ENCODE data around the gene DENND4B. TPM values are rescaled to one million over a fixed set of nuclear protein-coding genes. Genes with fewer than 3 reads are reported as not detected.

DENND4B gene
- total RNA-seq, 1 experiment from 2014 or later: 66.6 TPM

GRCh38 chr1:153936011-153936802, 10.3 kb downstream of the DENND4B start:
- Histone ChIP-seq H3K4me3 (ENCODE audit: low read depth, low read length, poor library complexity, severe bottlenecking) (no peak overlapping the region), H3K36me3 (ENCODE audit: insufficient read depth, low read length, poor library complexity, severe bottlenecking) (peaks cover 19% of the 10 kb centered on the region), H3K9me3 (ENCODE audit: low read depth, low read length, poor library complexity, severe bottlenecking) (no peaks in the 10 kb centered on the region), H3K4me1 (ENCODE audit: insufficient read depth, low read length, poor library complexity, severe bottlenecking) (no peaks in the 10 kb centered on the region), H3K27me3 (replicated peaks; ENCODE audit: insufficient read depth, low read depth, low read length, poor library complexity) (no peaks in the 10 kb centered on the region), H3K27ac (ENCODE audit: low read depth, low read length, poor library complexity, severe bottlenecking) (no peak overlapping the region)
- intact Hi-C loops (cut with micrococcal nuclease; ENCODE audit: unreplicated experiment): no loop called here
- BruUV-seq (replicated peaks): no TSS peak
- POLR2A ChIA-PET (ENCODE audit: low non-redundant PET): no interaction called here
- no peak for DNase-seq (ENCODE audit: low spot score)
- TF ChIP-seq EZH2 (IDR thresholded peaks at IDR 0.05; ENCODE audit: borderline replicate concordance, low read depth, low read length, poor library complexity, severe bottlenecking) (no peak), CTCF (conservative IDR thresholded peaks at IDR 0.05; ENCODE audit: low read depth, low read length) (no peak)
- CTCF ChIA-PET: no interaction called here

- no peaks in the 10 kb centered on the region for H3K27me3 ChIP-seq (replicated peaks; ENCODE audit: insufficient read depth, low read depth, low read length, poor library complexity)
- CTCF ChIA-PET: no interaction called here
- no TSS peak for BruUV-seq (replicated peaks)
- no peaks in the 10 kb centered on the region for H3K9me3 ChIP-seq (ENCODE audit: low read depth, low read length, poor library complexity, severe bottlenecking)
- TF ChIP-seq CTCF (conservative IDR thresholded peaks at IDR 0.05; ENCODE audit: low read depth, low read length) (no peak), EZH2 (IDR thresholded peaks at IDR 0.05; ENCODE audit: borderline replicate concordance, low read depth, low read length, poor library complexity, severe bottlenecking) (no peak)
- peaks cover 19% of the 10 kb centered on the region for H3K36me3 ChIP-seq (ENCODE audit: insufficient read depth, low read length, poor library complexity, severe bottlenecking)
- H3K27ac ChIP-seq (ENCODE audit: low read depth, low read length, poor library complexity, severe bottlenecking): no peak overlapping the region
- no peak overlapping the region for H3K4me3 ChIP-seq (ENCODE audit: low read depth, low read length, poor library complexity, severe bottlenecking)
- DNase-seq (ENCODE audit: low spot score): no peak
- POLR2A ChIA-PET (ENCODE audit: low non-redundant PET): no interaction called here
- H3K4me1 ChIP-seq (ENCODE audit: insufficient read depth, low read length, poor library complexity, severe bottlenecking): no peaks in the 10 kb centered on the region
- intact Hi-C loops (cut with micrococcal nuclease; ENCODE audit: unreplicated experiment): no loop called here
Observed at GRCh38 chr1:153934746-153935145, 11.8 kb downstream of the DENND4B start.

GRCh38 chr1:153933955-153934354, 12.6 kb downstream of the DENND4B start:
- intact Hi-C loops (cut with micrococcal nuclease; ENCODE audit: unreplicated experiment): no loop called here
- DNase-seq (ENCODE audit: low spot score): no peak

More at GRCh38 chr1:153933955-153934354, 12.6 kb downstream of the DENND4B start:
- peaks cover 4% of the 10 kb centered on the region for H3K4me1 ChIP-seq (ENCODE audit: insufficient read depth, low read length, poor library complexity, severe bottlenecking)
- POLR2A ChIA-PET (ENCODE audit: low non-redundant PET): no interaction called here
- H3K4me3 ChIP-seq (ENCODE audit: low read depth, low read length, poor library complexity, severe bottlenecking): no peak overlapping the region
- H3K27me3 ChIP-seq (replicated peaks; ENCODE audit: insufficient read depth, low read depth, low read length, poor library complexity): no peaks in the 10 kb centered on the region
- CTCF ChIA-PET: no interaction called here
- H3K9me3 ChIP-seq (ENCODE audit: low read depth, low read length, poor library complexity, severe bottlenecking): no peaks in the 10 kb centered on the region
- no TSS peak for BruUV-seq (replicated peaks)
- H3K36me3 ChIP-seq (ENCODE audit: insufficient read depth, low read length, poor library complexity, severe bottlenecking): peaks cover 19% of the 10 kb centered on the region
- H3K27ac ChIP-seq (ENCODE audit: low read depth, low read length, poor library complexity, severe bottlenecking): no peak overlapping the region
- TF ChIP-seq EZH2 (IDR thresholded peaks at IDR 0.05; ENCODE audit: borderline replicate concordance, low read depth, low read length, poor library complexity, severe bottlenecking) (no peak), CTCF (conservative IDR thresholded peaks at IDR 0.05; ENCODE audit: low read depth, low read length) (no peak)

Measured in A673 (cell line).